HG02943 (cell line): Measurements from ENCODE around the gene OTUB2.

Source experiments
- ATAC-seq: cut with Tn5 transposase; IDR thresholded peaks from one replicate; pipeline ENCODE4 v1.9.1; 2021; ENCODE audit warnings: mild to moderate bottlenecking, low read depth, moderate library complexity; ENCODE audit not compliant: unreplicated experiment

The OTUB2 gene

DNA sequence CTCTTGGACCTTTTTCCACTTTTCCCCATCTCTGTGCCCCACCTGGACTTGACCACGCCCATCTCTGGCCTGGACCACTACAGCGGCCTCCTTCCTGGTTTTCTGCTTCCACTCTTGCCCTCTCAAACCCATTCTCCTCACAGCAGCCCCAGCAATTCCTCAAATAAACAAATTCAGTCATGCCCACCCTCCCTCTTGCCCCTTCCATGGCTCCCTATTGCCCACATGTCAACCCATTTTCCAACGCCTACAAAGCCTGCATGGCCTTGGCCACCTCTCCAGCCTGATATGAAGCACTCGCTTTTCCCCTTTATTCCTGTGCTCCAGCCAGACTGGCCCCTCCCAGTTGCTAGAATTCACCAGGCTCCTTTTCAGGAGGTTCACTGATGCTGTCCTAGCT lies 5.9 kb upstream of the OTUB2 start:
- no peak for ATAC-seq

DNA sequence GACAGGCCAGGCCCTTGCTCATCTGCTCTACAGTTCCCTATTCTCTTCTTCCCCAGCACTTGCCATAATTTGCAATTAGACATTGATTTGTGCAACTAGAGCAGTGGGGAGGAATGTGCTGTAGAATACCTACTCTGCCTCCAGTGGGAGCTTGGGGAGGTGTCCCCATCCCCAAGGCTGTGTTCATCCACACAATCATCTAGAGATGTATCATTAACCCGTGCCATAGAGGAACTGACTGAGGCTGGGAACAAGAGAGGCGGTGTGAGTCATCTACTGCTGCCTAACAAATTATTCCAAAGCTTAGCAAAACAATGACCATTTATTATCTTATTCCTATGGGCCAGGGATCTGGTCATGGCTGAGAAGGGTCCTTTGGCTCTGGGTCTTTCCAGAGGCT lies 5.1 kb upstream of the OTUB2 start:
- ATAC-seq: no peak

DNA sequence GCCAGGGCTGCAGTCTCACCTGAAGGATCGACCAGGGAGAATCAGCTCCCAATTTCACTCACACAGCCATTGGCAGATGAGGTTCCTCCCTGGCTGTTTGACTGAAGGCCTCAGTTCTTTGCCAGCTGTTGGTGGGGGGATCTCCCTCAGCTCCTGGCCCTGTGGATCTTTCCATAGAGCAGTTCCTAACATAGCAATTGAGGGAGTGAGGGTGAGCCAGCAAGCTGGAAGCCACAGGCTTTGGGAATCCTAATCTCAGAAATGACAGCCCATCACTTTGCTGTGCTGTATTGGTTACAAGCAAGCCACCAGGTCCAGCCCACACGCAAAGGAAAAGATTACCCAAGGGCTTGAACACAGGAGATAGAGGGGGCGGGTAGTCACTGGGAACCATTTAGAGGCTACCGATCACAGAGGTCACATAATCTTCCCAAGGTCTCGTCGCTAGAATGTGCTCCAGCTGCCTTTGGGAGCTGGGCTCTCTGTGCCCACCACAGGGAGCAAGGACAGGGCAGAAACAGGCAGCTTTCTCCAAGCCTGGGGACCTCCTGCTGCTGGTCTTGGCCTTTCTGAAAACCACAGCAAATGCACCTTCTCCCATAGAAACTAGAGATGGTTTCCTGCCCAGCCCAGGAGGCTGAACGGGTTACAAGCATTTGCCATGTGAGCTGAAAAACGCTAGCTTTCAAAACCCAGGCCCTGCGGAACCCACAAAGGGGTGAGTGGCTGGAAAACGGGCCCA lies 4.6 kb upstream of the OTUB2 start:
- no peak for ATAC-seq

DNA sequence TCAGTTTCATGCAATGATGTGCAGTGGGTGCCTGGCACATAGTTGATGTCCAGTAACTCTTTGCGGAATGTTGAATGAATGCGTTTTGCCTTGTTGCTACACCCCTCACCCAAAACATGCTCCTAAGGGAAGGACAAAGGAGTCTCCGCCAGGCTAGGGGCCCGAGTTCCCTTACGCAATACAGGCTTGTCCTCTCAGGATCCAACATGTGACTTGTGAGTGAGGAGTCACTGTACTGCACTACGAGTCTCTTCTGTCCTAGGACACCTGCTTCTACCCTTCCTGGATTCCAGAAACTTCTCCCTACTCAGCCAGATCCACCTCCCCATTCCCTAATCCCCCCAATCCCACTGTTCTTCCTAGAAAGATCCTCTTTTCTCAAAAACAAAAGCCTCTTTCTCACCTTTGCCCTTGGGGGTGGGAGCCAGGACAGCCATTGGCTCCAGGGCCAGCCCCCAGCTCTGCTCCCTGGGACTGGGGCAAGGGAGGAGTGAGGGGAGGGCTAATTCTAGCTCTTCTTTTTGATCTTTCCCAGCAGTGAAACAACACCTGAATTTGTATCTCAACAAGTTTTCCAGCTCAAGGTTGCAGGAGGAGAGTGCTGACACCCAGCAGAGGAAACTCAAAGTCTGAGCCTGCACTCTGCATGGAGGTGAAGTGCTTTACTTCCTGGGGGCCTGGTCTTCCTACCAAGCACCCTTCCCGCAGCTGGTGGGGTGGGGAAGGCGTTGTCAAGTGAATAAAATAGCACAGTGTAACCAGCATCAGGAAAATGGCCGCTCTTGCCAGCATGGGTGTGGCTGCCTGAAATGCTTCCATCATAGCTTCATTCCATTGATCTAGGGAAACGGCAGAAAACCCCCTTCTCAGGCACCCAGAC lies 3.4 kb upstream of the OTUB2 start:
- no peak for ATAC-seq

DNA sequence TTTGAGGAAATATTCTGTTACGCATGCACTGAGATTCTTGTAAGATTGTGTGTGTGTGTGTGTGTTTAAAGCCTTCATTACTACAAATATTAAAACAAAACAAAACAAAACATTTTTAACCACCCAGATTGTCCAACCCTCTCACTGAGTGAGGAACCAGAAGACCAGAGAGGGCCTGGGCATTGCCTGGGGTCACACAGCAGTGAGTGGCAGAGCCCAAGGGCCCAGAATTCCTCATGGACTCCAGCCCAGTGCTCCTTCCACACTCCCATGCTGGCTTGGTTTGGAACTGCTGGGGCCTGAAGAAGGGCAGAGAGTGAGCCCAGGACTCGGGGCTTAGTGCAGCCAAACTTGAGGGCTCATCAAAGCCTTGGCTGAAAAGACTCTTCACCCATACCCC lies 1.6 kb upstream of the OTUB2 start:
- ATAC-seq: no peak

DNA sequence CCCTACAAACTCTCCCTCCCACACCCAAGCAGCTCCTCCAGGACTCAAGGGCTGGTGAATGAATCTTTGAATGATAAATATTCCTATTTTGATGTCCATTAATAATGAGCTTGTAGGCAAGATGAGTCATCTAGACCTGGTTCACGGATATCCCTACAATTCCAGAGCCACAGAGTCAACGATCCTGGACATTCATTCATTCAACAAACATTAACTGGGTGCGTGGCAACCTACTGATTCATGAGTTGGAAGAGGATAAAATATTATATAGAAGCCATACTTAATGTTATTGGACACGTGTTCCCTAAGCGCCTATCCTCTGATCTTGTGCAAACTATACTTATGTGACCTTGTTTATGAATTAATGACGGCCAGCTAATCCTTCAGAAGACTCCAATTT lies 420 bp upstream of the OTUB2 start:
- ATAC-seq: no peak

DNA sequence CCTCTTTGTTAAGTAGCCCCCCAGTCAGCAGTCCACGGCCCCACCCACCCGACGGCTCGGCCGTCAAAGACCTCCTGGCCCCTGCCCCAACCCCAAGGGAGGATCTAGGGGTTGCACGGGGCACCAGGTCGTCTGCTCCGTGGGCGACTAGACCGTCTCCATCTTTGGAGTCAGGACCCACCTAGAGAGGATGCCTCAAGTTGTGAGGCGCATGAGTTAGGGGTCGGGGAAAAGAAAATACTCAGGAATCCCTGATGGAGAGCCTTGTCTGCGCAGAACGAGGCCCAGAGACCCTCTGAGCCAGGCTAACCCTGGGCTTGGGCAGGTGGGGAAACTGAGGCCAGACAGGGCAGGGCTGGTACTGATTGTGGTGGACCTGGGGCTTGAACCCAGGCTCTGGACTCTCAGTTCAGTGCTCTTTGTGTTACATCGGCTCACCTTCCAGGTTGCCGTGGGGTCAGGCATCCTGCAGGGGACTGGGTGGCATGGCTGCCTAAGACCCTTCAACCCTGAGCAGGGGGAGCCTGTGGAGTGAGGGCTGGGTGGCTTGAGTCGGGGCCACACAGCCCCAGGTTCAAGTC lies 839 bp downstream of the OTUB2 start:
- no peak for ATAC-seq

DNA sequence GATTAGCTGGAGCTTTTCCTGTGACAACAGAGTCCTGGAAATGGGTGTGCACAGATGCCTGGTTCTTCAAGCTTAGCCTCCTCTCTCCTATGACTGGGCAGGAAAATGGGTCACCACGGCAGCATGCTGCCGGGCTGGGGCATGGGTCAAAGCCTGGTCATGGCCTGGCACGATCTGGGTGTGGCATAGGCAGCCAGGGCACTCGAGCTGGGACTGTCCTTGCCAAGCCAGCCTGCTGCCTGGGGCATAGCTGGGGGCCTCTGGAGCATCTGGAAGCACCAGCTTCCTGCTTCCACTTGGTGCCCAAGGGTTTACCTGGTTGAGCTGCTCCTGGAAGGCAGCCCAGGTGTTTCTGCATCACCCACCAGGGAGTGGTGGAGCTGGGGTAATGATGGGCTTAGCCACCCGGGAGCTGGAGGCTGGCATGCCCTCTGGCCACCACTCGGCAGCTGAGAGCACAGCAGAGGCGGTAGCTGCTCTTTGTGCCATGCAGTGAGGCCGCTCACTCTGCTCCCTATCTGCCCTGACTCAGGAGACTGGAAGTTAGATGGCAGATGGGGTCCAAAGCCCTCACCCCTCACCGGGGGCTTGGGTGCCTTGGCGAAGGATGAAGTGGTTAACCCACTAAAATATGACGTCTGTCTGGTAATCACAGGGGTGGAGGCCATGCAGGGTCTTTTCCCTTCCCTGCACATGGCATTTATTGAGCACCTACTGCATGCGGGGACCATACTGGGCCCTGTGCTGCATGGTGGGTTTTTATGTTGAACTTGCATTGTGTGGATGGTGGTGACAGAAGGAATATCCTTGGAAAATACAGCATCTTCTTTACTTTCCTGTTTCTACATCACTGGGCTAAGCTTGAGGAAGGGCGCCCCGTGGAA lies 1.7 kb downstream of the OTUB2 start:
- ATAC-seq: no peak

DNA sequence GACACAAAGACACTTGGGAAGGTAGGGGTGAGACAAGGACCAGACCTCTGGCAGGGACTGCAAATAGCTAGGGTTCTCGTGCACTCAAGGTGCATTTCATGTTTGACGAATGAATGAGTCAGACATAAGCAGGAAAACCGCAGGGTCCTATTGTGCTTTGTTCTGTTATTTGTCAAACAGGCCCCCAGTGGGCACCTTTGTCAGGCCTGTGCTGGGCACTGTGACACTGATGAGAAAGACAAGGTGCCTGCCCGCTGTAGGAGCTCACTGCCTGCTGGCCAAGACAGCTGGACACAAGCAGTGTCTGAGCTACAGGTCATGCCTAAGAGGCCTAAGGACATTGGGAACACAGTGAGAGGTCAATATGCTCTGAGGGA lies 2.3 kb downstream of the OTUB2 start:
- ATAC-seq: no peak

DNA sequence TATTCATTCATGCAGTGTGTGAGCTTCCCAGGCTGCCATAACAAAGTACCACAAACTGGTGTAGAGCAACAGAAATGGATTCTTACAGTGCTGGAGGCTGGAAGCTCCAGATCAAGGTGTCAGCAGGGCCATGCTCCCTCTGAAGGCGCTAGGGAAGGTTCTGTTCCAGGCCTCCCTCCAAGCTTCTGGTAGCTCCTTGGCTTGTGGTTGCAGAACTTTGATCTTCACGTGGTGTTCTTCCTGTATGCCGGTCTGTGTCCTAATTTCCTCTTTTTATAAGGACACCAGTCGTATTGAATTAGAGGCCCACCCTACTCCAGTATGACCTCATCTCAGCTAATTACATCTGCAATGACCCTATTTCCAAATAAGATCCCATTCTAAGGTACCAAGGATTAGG lies 3.1 kb downstream of the OTUB2 start:
- no peak for ATAC-seq

DNA sequence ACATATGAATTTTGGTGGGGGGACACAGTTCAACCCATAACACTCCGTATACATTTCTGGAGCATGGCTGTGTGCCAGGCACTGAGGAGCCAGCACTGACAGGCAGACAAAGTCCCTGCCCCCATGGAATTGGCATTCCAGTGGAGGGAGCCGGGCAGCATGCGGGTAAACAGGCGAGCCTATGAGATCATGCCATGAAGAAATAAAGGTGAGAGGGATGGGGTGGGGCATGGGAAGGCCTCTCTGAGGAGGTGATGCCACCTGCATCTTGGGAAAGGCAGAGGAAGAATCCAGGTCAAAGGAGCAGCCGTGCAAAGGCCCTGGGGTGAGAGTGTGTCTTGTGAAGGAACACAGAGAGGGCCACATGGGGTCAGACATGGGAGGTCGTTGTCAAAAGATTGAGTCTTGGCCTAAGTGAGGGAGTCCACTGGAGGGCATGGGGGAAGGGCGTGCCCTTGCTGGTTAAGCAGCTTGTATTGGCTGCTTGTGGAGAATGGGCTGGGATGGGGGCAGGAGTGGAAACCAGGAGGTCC lies 3.6 kb downstream of the OTUB2 start:
- no peak for ATAC-seq

DNA sequence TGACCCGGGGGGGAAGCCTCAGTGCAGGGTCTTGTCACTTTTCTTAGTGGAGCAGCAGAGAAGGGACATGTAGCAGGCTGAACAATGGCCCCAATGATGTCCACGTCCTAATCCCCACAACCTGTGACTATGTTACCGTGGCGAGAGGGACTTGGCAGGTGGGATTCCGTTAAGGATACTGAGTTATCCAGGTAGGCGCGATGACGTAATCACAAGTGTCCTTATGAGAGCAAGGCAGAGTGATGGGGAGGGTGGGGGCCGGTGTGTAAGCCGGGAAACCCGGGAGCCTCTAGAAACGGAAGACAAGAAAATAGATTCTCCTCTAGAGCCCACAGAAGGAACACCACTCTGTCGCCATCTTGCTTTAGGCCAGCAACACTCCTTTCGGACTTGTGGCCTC lies 4.4 kb downstream of the OTUB2 start:
- no peak for ATAC-seq

DNA sequence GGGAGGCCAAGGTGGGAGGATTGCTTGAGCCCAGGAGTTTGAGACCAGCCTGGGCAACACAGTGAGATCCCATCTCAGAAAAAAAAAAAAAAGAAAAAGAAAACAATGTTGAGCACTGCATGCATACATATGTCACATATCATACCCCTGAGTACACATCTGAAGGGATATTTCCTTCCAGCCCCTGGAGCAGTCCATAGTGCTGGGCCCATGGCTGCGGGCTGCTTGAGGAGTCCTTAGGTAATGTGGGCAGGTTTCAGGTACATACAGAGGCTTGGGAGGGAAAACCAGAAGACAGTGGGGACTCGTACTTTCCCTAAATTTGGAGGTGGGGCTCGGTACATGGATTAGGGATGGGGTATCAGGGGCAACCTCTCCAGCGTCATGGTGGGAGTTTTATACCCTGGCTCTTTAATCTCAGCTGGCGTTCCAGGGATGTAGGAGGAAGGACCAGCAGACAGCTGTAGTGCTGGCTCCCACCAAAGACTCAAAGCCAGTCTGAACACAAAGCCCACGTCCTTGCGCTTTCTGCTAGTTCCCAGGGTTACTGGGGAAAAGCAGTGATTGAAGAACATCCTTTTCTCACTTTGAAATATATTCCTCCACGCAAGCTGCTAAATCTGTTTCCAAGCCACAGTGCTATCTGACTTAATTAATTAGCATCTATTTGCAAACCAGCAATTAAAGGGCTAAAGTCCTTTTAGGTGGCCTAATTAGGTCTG lies 5.2 kb downstream of the OTUB2 start:
- no peak for ATAC-seq

DNA sequence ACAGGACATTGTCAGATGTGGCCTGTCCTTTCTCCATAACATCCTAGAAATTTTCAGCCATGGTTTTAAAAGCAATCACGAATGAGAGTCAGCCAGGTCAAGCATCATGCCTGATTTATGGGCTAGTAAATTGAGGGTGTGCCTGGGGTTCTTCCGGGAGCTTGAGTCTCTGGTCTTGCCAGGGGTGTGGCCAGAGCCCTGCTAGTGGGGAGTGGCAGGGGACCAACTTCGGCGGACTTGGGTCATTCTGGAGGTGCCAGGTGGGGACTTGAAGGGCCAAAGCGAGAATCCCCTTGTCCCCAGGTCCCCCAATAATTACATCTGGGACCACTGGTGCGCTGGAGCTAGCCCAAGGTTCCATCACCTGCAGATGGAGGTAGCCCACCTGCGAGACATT lies 5.7 kb downstream of the OTUB2 start:
- ATAC-seq: no peak

DNA sequence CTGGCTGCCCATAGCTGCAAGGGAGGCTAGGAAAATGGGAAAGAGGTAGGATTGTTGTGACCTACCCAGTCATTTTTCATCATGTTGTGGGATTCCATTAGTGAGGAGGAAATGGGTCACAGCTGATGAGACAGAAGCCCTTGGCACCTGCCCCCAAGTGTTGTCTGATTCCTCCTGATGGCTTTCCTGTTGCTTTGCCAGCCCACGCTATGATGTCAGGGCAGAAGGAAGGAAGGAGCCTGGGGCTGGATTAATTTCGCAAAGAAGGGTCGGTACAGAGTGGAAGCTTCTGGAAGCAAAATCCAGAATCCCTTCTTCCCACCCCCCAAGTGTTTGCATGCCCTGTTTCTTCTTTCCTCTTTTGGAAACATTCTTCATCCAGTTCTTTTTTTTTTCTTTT lies 8.7 kb downstream of the OTUB2 start:
- ATAC-seq: no peak

DNA sequence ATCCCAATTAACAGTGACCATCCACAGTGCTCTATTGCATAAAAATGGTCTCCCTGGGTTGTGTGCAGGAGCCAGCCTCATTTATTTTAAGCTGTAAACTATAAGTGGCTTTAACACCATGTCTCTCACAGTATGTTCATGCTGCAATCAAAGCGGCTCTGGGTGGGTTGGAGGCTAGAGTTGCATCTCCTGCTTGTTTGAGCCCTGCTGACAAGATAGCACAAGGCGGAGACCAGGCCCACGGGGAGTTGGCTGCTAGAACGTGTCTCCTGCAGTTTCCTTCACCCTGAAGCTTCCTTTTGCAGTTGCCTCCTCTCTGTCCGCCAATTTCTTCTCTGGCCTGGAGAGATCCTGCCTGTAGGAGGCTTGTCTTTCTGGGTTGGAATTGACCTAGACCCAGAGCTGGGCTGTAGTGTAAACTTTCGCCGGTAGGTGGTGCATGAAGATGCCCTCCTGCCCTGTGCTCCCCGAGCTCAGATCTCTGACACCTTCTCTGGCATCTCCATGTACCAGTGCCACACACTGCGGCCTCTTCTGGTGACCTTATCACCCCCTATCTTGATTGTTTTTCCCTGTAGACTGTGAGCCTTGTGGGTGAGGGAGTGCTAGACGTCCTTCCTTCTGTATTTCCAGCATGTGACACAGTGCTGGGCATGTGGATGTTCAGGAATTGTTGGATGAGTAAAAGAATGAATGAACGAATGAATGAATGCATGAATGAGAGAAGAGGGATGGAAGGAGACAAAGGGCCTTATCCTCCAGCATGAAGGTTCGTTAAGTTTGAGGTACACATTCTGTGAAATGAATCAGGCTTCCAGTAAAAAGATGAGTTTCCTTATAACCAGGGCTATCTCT lies 10.4 kb downstream of the OTUB2 start:
- no peak for ATAC-seq

DNA sequence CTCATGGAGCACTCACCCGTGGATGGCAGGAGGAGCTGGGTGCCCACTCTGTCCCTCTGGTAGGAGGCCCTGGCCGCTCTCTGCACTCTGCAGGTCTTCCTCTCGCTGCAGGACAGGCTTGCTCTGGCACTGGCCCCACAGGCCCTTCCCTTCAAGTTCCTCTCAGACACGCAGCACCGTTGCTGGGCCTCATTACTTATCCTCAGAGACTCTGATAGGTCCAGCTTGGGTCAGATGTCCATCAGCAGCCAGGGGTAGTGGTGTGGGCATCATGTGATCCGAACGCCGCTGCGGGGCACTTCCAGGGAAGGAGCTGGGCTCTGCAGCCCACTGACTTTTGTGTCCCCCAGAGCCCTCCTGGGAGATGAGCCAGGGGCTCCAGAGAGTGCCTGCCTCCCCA lies 11.8 kb downstream of the OTUB2 start:
- no peak for ATAC-seq

DNA sequence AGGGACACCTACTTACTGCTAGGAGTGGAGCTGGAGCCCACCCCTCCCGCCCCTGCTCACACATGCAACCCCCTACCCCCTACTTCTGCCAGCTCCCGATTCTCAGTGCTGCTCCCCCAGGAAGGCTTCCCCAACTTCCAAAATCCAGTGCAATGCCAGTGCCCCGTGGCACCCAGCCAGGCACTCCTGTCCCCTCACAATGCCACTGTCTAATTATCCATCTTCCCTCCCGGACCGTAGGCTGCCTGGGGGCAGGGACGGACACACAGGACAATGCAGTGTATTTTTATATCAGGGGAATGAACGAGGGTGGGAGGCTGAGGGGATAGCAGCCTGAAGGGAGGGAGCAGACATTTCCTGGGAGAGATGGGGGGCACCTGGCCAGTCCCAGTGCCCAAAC lies 12.4 kb downstream of the OTUB2 start:
- ATAC-seq: no peak
